ENCODE results near the gene DAGLB.

DNA sequence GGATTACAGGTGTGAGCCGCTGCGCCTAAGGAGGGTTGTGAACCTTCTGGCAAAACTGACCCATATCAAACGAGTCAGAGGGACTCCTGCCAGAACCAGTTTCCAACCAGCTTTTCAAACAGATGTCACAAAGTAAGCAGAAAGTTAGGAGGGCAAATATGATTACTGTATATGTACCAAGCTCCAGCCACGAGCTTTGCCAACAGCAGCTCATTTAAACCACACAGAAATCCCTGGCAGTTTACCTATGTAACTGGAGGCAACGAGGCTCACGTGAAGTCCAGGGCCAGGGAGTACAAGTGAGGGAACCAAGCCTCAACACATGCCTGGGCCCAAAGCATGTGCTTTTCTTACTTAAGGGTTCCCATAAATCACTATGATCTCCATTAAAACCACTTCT is 12.5 kb upstream of the DAGLB start:
- TF ChIP-seq POLR2A (IDR thresholded peaks at IDR 0.05; ENCODE audit: low read length) (no peak), GATA1 (IDR thresholded peaks at IDR 0.05; ENCODE audit: low read depth, low read length) (no peak)

All from erythroblast (primary cell).